PC-9 (cell line): ENCODE data around the gene SSR4.

Experiments used
- EZH2 ChIP-seq: fragments of 200-600 bp; sonication (generic); IDR thresholded peaks from 2 replicates; pipeline ENCODE4 v1.8.0; 2017; ENCODE audit warnings: antibody characterized with exemption, low read depth
- TF ChIP-seq, protein P1 (sequence below): fragments of 200-600 bp; sonication (generic); conservative IDR thresholded peaks from 2 replicates; pipeline ENCODE4 v1.6.1; 2017; ENCODE audit warnings: mixed run types, antibody characterized with exemption, mild to moderate bottlenecking, moderate library complexity

DNA sequence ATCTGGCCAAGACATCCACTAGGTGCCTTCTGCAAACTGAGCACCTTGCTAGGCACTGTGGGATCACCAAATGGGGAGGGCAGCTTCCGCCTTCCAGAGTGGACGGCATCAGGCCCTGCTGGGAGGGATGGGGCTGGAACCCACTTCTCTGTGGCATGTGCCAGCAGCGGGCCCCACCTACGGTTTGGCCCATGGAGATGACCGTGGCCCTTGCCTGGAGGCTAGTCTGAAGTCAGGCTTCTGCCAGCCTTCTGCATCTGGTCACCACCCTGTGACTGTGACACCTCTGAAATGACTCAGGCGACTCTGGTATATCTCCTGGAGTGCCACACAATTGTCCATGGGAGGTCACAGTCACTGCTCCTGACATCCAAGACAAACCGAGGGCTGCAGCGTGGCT is 7.2 kb downstream of the SSR4 start:
- TF ChIP-seq, protein P1, sequence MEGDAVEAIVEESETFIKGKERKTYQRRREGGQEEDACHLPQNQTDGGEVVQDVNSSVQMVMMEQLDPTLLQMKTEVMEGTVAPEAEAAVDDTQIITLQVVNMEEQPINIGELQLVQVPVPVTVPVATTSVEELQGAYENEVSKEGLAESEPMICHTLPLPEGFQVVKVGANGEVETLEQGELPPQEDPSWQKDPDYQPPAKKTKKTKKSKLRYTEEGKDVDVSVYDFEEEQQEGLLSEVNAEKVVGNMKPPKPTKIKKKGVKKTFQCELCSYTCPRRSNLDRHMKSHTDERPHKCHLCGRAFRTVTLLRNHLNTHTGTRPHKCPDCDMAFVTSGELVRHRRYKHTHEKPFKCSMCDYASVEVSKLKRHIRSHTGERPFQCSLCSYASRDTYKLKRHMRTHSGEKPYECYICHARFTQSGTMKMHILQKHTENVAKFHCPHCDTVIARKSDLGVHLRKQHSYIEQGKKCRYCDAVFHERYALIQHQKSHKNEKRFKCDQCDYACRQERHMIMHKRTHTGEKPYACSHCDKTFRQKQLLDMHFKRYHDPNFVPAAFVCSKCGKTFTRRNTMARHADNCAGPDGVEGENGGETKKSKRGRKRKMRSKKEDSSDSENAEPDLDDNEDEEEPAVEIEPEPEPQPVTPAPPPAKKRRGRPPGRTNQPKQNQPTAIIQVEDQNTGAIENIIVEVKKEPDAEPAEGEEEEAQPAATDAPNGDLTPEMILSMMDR = no peak
- TF ChIP-seq EZH2 = no peak
